ENCODE measurements around the gene PLPP3.
A peak's percentile ranks its signal among the peaks of the same experiment; 100 is the strongest.

The PLPP3 gene

DNA sequence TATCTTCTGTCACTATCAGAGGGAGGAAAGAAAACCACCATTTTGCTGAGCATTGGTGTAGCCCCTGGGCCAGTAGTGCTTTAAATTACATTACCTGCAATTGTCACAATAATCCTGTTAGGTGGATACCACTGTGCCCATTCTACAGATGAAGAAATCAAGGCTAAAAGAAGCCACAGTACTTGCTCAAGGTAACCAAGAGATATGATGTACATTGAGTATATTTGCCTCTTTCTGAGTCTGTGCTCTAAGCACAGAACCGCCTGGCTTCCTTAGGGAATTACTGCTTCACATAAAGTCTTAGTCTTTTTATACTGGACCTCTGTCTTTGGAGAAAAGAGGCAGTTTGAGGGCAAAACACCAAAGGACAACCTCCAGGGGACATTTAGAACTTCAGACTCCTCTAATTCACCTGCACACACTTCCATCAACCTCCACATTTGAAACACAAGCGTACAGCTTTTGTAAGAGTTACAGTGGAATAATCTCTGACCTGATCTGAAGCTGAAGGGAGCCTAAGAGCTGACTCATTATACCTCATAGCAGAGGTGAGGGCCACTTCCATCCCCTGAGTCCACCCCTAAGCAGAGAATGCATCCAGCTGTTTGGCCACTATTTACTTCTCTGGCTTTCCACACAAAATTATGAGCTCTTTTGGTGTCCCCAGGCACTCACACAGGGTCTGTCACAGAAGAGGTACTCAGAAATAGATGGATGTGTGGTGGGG lies 61.8 kb downstream of the PLPP3 start:
- DNase-seq = no peak

DNA sequence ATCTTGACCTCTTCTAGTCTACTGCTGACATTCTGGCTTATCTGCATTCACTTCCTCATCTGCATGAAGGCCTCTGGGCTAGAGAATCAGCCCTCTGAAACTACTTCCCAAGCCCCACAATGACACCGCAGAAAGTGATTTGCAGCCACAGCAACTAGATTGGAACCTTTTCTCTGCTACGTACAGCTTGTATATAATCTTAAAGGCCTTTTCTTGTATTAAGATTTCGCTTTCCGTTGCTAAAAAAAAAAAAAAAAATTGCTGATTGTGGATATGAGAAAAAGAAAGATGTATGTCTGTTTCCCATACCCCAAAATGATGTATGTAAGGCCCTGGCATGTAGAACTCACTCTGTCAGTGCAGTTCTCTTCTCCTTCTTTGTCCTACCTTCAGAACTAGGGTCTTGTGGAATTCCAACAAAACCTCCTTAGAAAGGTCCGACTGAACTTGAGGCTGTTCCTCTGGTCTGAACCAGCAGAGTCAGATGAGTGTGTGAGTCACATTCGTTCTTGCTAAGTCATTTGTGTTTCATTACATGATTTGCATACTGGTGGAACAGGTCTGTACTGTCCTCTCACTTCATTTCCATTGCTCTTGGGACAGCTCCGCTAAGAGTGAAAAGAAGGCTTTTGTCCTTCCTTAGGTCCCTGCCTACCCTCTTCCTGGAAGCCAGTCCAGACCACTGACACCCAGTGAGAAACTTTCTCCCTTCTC lies 62.7 kb downstream of the PLPP3 start:
- peak; percentile 2 for DNase-seq

DNA sequence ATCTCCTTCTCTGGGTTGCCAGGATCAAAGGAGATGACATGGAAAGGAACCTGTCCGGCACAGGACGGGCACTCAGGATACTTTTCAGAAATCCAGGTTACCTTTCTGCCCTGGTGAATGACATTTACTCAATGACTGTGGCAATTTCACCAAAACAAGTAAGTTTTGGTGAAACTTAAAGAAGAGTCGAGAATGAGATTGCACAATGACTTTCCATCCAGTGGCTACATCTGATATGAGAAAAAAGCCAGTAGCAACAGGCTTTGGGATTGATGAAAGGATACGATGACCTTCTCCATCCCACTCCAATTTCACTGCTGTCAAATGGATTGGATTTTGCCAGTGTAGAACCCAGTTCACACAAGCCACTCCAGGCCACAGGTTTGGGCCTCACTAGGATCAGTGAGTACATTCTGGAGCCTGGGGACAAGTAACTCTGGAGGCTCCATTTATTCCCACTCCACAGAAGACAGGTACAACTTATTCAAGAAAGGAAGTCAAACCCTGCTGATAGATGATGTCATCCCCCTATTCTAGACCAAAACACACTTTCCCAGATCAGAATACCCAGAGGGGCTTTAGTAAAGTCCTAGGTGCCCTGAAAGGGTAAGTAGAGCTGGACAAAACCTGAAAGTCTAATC lies 63.3 kb downstream of the PLPP3 start:
- DNase-seq = no peak

DNA sequence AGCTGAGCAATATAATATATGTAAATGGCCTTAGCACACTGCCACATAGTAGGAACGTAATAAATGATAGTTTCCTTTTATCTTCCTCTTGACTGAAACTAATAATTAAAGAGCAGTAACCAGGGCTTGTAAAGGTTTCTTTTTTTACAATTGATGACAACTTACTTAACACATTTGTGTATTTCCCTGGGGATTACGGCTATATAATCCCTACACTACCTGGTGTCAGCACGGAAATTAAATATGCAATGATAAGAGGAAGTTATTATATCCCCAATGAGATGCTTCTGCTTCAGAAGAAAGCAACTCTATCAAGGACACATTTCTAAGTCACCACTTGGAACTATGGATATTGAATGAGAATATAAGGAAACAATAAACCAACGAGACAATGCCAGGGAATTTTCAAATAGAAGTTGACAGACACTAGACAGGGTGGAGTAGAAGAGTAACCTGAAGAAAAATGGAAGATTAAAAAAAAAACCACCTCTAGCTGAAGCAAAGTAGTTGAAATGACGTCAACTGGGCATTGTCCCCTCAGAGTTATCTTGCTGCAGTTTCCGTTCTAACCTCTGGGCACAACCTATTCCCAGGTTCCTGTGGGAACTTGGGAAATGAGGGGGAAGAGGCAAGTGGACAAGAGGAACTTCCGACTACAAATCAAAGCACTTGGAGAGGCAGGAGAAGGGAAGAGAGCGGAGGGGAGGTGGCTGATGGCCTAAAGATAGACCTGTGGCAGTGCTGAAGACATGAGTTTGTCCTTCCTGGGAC lies 66.5 kb downstream of the PLPP3 start:
- no peak for DNase-seq

DNA sequence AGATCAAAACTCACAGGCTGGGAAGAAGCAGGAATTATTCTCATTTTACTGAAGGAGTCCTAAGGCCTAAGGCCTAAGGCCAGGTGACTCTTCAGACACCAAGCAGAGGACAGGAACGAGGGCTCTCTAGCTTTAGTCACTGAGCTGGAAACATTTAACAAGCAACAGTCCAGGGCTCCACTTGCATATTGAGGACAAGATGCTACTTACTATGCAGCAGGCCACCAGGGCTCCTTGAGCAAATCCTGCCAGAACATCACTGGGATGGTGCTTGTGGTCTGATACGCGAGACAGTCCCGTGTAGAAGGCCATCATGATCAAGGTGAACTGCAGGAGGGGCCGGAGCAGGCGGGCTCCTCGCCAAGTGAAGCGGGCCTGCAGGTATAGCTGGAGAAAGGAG lies 67.6 kb downstream of the PLPP3 start:
- DNase-seq = no peak

DNA sequence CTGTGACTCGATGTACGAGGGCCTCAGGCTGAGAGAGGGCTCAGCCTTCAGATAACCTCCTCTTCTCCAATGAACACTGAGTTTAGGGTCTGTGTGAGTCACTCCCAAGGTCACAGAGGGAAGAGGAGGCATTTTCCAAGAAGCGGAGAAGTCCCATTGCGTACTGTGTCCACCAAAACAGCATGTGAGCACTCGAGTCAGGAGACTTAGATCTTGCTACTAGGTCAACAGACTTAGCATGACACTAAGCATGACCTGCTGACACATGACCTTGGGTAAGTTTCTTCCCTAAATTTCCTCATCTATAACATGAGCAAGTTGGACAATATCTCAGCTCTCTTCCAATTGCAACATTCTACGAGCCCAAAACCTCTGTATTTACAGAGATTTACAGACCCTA lies 68.0 kb downstream of the PLPP3 start:
- DNase-seq = no peak

DNA sequence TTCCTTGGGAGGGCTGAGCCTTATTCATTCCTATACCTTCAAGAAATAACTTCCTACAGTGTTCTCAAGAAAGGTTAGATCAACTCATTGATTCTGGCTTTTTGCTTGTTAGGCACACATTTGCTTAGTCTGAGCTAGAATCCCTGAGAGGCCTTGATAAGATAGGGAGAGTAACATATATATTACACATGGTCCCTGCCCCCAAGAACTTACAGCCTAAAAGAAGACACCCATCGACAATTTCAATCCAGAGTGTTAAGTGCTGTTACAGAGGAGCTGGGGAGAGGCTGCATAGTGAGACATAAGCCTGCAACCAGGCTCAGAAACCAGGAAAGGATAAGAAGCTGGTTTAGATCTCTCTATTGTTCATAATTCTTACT lies 68.7 kb downstream of the PLPP3 start:
- no peak for DNase-seq

DNA sequence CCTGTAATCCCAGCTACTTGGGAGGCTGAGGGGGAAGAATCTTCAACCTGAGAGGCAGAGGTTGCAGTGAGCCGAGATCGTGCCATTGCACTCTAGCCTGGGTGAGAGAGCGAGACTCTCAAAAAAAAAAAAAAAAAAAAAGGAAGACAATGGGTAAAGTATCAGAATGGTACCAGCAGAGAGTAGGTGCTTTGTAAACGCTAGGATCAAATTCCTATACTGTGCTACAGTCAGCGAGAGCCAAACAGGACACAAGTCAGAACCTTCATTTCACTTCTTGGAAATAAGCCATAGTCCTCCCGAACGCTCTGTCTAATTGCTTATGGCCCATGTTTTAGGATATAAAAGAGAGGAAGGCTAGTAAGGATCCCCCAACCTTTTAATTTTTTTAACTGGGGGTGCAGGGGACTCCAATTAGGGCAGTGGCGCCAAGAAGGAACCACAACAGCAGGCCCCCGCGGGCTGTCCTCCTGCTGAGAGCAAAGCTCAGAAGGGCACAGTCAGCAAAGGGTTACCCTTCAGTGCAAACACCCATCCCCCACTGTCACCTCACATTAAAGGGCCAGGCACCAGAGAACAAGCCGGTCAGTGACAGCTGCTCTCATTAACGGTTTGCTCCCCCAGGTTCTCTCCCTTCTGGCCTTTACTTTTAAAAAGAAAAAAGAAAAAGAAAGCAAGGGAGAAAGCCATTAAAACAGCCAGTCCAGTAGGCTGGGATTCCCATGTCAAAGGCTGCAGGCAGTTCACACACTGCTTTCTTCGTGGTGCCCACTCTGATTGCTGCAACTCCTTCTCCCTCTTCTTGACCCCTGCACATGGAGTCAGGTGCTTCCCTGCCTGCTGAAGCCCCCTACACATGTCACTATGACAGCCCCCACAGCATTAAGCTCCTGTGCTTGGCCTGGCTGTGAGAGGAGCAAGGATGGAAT lies 69.4 kb downstream of the PLPP3 start:
- DNase-seq = no peak

DNA sequence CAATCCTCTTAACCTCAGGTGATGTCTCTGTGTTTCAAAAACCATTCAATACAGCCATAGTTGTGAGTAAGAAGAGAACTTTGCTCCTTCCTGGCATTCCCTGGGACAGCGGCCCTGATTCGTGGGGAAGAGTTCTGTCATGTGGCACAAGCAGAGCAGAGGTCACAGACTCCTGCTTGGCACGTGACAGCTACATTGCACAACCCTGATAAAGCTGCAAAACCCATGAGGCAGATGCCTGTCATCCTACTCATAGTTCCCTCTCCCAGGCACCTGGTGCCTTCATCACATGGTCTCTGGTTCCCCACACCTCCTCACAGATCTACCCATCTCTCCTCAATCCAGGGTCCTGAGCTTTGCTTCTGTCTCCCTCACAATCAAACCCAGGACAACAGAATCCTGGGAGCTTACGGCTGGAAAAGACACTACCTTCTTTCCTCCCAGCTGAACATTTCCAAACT lies 70.8 kb downstream of the PLPP3 start:
- DNase-seq = no peak

DNA sequence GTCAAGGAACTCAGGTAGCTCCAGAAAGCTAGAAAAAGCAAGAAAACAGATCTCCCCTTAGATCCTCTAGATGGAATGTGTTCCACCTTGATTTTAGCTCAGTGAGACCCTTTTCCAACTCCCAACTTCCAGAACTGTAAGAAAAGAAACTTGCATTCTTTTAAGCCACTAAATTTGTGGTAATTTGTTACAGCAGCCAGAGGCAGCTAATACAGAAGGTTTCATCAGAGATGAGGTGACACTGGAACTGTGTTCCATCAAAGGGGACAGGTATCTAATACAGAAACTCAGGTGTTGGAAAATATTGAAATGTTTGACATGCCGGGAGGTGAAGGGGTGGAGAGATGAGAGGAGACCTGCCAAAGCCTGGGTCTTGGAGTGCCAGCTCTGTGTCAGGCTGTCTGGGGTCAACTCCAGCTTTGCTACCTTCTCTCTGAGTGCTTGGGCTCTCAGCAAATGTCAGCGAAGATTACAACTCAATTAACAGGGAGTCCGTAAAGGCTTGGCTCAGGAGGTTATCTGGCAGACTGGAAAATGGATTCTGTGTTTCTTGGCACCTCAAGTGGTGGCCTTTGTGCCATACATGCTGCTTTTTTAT lies 71.3 kb downstream of the PLPP3 start:
- DNase-seq = no peak

DNA sequence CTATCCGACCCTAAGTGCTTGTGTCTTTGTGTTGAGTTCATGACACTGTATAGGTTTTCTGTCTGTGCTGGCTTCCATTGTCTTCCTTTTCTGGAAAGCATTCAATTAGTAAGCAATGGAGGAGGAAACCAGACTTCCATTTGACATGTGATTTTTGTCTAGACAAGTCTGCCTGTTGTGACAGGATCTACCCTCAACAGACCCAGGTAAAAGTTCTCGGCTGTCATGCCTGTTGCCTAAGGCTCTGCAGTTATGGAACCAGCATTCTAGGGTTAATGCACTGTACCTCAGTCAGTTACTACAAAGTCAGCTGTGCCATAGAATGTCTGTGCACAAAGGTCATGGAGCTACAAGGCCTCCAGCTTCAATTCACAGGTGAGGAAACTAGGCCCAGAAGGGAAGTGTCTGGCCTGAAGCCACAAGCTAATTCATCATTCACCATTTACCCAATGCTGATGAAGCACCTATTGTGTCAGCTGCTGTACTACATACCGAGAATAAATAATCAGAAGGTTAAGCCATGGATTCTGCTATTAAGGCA lies 72.3 kb downstream of the PLPP3 start:
- DNase-seq = no peak

DNA sequence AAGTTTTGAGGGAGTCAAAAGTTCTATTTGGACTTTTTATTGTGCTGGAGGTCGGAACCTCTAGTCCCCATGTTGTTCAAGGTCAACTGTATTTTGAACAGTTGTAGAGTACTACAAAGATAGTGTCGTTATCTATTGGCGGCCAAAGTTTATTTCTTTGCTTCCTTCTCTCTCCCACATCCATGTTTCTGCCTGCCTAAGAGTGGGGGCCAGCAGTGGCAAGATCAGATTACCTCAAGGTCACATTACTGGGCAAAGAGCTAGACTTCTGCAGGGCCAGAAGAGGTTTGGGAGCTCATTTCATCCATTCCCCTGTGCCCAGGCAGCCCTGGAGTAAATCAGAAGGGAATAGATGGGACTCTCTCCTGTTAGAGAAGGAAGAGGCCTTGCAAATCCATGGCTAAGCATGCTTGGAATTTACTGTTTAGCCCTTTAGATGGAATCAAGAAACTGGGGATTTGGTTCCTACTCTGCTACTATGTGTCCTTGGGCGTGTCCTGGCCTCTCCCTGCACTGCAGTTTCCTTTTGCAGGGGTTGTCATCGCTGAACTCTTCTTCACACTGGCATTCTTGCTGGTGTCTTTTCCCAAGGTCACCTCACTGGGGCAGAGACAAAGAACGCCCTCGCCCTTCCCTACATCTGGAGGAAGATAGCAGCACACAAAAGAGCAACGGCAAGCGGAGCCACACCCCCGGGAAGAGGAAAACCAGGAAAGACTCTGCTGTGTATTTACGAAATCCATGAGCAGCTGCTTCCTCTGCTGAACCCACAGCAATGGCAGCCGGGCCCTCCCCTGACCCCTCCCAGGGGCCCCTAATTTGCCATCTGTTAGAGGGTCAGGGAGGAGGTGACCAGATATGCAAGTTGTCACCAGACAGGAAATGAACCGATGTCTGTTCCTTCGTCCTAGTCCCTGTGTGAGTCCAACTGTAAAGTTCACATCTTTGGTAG lies 73.3 kb downstream of the PLPP3 start:
- DNase-seq = no peak

DNA sequence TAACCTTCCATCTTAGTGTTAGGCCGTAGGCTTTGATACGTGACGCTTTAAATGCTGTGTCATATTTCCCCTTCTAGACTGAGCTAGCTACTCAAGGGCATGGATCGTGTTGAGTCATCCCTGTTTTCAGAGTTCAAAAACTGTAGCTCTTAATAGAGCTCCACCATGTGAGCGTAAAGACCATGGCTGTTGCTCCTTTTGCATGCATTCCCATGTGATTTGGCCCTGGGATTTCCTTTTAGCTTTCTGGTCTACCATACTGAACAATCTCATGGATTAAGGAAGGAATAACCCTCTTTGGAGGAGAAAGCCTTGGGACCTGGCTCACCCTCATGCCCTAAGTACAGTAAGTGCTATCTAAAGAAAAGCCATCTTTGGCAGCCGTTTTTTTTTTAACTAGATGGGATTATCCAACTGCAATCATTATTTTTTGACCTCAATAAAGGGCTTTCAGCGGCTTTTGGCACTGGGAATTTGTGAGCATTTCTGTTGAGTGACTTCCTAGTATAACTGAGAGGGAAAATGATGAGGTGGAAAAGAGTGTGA lies 76.6 kb downstream of the PLPP3 start:
- no peak for DNase-seq

DNA sequence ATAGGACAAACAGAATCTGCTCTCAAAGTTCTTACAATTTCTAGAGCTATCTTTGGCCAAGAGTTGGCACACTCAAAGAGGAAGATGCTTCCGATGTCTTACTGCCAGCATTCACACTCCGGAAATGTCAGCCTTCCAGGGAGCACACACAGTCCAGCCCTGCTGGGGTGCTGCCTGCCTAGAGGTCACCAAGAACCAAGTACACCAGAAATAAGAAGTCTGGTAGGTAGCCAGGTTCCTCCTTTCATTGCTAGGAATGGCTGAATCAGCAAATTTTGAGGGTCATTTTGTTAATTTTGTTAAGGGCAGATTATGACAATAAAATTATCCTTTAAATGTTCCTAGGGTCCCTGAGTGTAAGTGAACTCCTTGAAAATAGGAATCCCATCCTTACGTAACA lies 77.5 kb downstream of the PLPP3 start:
- DNase-seq = no peak

DNA sequence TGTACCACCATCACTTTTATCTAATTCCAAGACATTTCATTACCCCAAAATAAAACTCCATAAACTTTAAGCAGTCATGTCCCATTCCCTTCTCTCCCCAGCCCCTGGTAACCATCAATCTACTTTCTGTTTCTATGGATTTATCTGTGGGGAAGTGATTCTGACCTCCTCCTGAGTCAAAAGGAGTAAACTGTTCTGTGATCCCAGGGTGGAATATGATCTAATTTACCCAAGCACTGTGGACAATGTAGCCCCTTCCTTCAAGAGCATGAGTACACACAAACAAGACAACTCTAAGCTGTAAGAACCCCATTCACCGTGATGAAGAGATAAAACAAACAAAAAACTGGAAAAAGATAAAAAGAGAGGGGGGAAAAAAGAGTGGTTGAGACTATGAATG lies 77.9 kb downstream of the PLPP3 start:
- DNase-seq = no peak

DNA sequence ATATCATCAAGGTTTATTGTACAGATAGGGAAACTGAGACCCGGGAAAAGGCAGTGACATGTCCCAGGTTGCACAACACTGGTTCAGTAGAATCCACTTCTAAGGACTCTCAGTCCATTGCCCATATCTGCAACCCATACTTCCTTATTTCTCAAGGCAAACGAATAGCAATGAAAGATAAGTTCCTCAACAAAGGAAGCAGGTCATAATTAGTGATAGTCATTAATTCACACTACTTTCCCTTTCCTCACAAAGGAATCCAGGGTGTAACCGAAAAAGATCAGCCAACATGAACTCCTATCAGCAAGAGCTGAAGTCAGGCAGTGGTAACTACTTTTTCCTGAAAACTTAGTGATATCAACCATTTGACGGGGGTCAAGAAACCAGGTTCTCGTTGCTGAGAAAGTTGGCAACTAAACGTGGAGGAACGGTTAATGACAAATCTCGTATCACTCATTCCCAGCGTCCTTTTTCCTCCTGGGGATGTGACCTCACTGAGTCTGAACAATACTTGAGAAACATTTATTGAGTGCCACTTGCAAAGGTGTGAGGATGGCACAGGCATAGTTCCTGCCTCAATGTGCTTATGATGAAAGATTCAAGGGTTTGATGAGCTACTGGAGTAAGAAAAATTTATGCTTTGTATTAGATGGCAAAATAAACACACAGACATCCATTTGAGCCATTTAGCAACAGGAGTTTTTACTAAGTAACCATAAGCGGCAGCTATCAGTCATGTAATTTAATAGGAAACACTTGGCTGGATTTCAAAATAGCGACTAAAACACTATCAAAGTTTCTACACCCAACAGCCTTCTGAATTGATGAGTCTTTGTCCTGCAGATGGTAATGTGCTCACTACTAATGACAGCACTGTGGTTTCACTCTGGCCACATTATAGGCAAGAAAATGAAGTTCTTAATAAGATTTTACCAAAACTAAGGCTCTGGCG lies 82.3 kb downstream of the PLPP3 start:
- DNase-seq = no peak

DNA sequence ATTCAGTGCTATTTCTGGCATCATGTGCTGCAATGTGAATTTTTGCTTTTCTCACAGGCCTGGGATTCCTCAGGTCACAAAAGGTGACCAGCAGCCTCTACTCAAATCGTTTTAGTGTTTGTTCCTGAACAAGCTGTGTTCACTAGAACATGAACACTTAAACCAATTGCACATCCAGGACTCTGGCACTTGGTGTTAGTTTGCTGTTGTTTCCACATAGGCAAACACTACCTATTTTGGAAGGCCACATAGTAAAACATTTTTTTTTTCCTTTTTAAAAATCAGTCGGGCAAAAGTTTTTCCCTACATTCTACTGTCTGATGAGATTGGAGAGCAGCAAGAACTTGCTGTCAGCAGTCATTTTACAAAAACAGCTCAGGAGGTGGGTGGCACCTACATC lies 83.2 kb downstream of the PLPP3 start:
- no peak for DNase-seq

DNA sequence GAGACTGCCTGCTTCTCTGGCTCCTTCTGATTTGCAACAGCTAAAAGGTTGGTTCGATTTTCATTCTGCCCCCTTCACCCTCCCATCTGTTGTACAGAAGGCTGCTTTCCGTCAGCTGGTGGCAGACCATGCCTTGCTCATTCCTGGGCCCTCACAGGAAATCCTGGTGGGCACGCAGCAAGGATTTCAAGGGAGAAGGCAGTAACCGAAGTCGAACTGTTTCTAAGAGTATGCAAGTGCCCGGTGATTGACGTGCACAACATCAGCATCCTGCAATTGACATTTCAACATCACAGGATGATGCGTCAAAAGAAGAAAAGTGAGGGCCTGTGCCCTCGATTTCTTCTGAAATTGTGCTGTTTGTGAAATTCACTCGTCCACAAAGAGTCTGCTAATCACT lies 83.8 kb downstream of the PLPP3 start:
- no peak for DNase-seq

DNA sequence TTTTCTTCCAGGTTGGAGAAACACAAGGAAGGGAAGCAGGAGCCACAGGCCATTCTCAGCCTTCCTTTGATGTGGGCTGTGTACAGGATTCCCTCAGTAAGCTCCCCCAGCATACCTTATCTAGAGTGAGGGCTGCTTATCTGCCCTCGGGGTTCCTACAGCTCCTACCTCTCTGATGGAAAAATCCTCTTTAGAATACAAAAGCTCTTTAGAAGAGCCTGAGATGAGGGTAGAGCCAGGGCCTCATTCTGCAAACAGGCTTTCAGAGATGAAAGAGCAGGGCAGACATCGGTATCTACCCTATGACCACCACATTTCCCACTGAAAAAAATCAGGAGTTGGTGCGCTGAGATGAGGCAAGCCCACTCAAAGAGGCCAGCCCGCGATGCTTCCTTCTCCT lies 85.1 kb downstream of the PLPP3 start:
- no peak for DNase-seq

All from CD4-positive, alpha-beta T cell treated with Interleukin-12 subunit alpha and Interleukin-12 subunit beta, for 1 hour (primary cell).